Measurements from ENCODE around the gene RPL37. TPM values are rescaled to one million over a fixed set of nuclear protein-coding genes. Genes with fewer than 3 reads are reported as not detected.

RPL37 gene
- total RNA-seq, 6 experiments from 2014 or later: 36.5 to 472 (median 400) TPM

GRCh38 chr5:40832345-40832744 is 2.7 kb downstream of the RPL37 start:
- Histone ChIP-seq H3K27me3 (no peaks in the 10 kb centered on the region), H3K27ac (no peak overlapping the region), H3K9me3 (no peaks in the 10 kb centered on the region), H3K4me3 (no peak overlapping the region), H3K4me1 (peaks cover 0 to 16% (median 5%) of the 10 kb centered on the region in 4 donors), H3K36me3 (peaks cover 19 to 67% (median 47%) of the 10 kb centered on the region in 4 donors)
- TF ChIP-seq CTCF (IDR thresholded peaks at IDR 0.05) (no peak), POLR2A (IDR thresholded peaks at IDR 0.05) (no peak)
- ATAC-seq (no peak), DNase-seq (no peak)
- intact Hi-C loops (cut with DNase I): loop anchor here in 1 of 2 donors (5.0 kb wide), 1 partner anchor 75 kb away; the partner anchor contains the start of gene TTC33
- WGBS (ENCODE audit: insufficient coverage, low coverage, low lambda C conversion rate, missing lambda C conversion rate): 74% methylated on average over 4 of the region's 4 CpGs

DNA sequence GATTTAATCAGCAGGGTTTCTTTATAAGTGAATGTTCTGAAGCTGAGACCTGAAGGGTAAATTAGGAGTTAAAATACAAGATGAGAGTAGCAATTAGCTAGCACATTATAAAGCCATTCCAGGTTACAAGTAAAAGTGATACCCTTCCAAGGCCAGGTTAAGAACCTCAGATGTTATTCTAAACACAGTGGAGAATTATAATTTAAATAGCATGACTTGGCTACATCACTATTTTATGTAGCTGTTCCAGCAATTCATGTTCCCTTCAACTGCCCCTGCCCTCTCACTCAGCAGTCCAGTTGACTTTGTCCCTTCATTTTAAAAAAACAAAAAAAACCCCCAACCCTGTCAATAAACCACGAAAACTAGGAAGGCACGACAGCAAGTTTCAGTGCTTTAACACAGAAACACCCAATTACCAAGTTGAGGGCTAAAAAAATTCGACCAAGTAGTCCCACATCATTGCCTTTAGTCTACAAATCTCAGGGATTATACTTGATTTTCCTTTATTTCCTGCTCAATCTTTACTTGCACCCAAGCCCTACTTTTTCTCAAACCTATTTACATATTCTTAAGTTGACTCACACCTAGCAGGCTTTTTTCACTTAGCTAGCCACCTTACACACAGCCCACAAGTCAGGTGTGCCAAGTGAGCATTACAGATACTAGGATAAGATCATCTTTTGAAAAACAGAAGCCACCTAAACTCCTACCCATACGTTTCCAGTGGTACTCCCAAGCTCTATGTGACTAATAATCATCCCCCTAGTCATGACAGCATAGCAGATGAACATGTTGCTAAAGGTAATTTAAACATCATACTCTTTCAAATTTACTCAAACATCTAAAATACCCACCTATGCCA is 3.4 kb downstream of the RPL37 start:
- peaks cover 0 to 16% (median 5%) of the 10 kb centered on the region in 4 donors for H3K4me1 ChIP-seq
- H3K4me3 ChIP-seq: no peak overlapping the region
- ATAC-seq (no peak), DNase-seq (no peak)
- 42% methylated on average over 4 of the region's 4 CpGs for WGBS (ENCODE audit: insufficient coverage, low coverage, low lambda C conversion rate, missing lambda C conversion rate)
- H3K27me3 ChIP-seq: no peaks in the 10 kb centered on the region
- no peak for TF ChIP-seq CTCF (IDR thresholded peaks at IDR 0.05)
- TF ChIP-seq POLR2A (IDR thresholded peaks at IDR 0.05): no peak
- no peak overlapping the region for H3K27ac ChIP-seq
- H3K9me3 ChIP-seq: no peaks in the 10 kb centered on the region
- peaks cover 19 to 75% (median 49%) of the 10 kb centered on the region in 4 donors for H3K36me3 ChIP-seq
- intact Hi-C loops (cut with DNase I): loop anchor here in 1 of 2 donors (5.0 kb wide), 1 partner anchor 74 kb away; the partner anchor contains the start of gene TTC33

GRCh38 chr5:40829748-40830533 is 5.1 kb downstream of the RPL37 start:
- Histone ChIP-seq H3K27ac (no peak overlapping the region), H3K27me3 (no peaks in the 10 kb centered on the region), H3K9me3 (no peaks in the 10 kb centered on the region), H3K4me1 (peaks cover 0 to 16% (median 5%) of the 10 kb centered on the region in 4 donors), H3K36me3 (peaks cover 19 to 78% (median 50%) of the 10 kb centered on the region in 4 donors), H3K4me3 (no peak overlapping the region)
- 95% methylated on average over 11 of the region's 13 CpGs for WGBS (ENCODE audit: insufficient coverage, low coverage, low lambda C conversion rate, missing lambda C conversion rate)
- ATAC-seq: no peak
- TF ChIP-seq POLR2A (IDR thresholded peaks at IDR 0.05): no peak
- TF ChIP-seq CTCF (IDR thresholded peaks at IDR 0.05): no peak
- DNase-seq: no peak
- intact Hi-C loops (cut with DNase I): loop anchor here in 1 of 2 donors (5.0 kb wide), 1 partner anchor 73 kb away; the partner anchor contains the start of gene TTC33

DNA sequence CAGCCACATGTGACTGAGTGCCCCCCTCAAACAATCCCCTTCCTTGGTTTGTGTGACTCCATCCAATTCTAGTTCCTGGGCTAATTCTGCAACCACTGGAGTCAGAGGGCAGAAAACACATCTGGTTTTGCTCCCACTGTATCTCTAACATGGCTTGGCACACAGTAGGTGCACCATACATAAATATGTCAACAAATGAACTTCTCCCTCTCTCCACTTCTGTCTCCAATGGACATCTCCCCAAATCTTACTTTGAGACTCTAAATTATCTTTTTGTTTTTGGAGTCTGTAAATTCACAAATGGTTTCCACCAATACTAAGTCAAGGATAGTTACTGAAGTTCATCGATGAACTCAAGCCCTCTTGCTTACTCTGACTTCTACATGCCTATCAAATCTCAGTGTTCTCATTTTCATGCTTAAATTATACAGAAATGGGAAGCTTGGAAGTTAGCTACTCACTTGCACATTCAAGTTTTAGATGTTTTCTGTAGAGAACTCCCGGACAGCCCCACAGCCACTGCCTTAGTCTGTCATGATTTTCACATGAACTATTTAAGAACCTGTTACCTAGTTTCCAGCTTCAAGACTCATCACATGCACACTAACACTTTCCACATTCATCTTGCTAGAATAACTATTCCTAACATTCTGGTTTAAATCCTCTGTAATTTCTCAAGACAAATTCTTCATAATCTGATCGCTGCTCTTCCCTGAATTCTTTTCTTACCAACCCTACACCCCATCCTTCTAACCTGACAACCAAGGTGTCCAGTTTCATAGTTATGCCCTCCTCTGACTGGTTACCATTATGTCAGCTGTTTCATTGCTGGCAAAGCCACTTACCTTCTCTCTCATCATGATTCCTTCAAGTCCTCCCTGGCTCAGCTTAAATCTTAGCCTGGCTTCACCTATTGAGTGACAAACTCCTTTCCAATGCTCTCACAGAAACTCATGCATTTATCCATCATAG is 6.0 kb downstream of the RPL37 start:
- ATAC-seq (no peak), DNase-seq (no peak)
- no peaks in the 10 kb centered on the region for H3K9me3 ChIP-seq
- TF ChIP-seq CTCF (IDR thresholded peaks at IDR 0.05) (no peak), POLR2A (IDR thresholded peaks at IDR 0.05) (no peak)
- no peak overlapping the region for H3K4me3 ChIP-seq
- intact Hi-C loops (cut with DNase I): no loop called here
- 93% methylated on average over 3 of the region's 3 CpGs for WGBS (ENCODE audit: insufficient coverage, low coverage, low lambda C conversion rate, missing lambda C conversion rate)
- H3K36me3 ChIP-seq: peaks cover 19 to 77% (median 50%) of the 10 kb centered on the region in 4 donors
- H3K27ac ChIP-seq: no peak overlapping the region
- no peaks in the 10 kb centered on the region for H3K27me3 ChIP-seq
- H3K4me1 ChIP-seq: peaks cover 0 to 14% (median 5%) of the 10 kb centered on the region in 4 donors

Data from right lobe of liver (tissue), 6 donors.